Transverse colon (tissue), 4 donors: Measurements from ENCODE around the gene HOXB2.
A peak's percentile ranks its signal among the peaks of the same experiment; 100 is the strongest.

ENCODE experiments used
- EP300 ChIP-seq: sonication (generic); formaldehyde crosslinking; IDR thresholded peaks from one replicate; pipeline ENCODE4 v1.6.1; 2017; ENCODE audit warnings: antibody characterized with exemption, low read depth
- POLR2A ChIP-seq: fragments of 450-650 bp; IDR thresholded peaks from one replicate; pipeline ENCODE4 v1.6.1; 2016; ENCODE audit warnings: antibody characterized with exemption, mild to moderate bottlenecking, moderate library complexity
- POLR2AphosphoS5 ChIP-seq, 3 donors: sonication (generic); formaldehyde crosslinking; IDR thresholded peaks; one replicate each; pipeline ENCODE4 v1.6.1; 2016; ENCODE audit warnings: antibody characterized with exemption in 3 of 3
- TF ChIP-seq, protein P1 (sequence below), 5 experiments: fragments of 200-600 bp in 3 of 5; fragments of 450-650 bp in 2 of 5; sonication (generic) in 3 of 5; IDR thresholded peaks; 1 replicate in 2 of 5; 2 replicates in 3 of 5; pipeline ENCODE4 v1.5.1; 2016 to 2017; ENCODE audit warnings: antibody characterized with exemption in 5 of 5, inconsistent platforms in 3 of 5, mild to moderate bottlenecking in 2 of 5, moderate library complexity in 1 of 5

GRCh38 chr17:48559840-48560817 lies 15.2 kb upstream of the HOXB2 start:
- TF ChIP-seq POLR2A (no peak), EP300 (no peak), POLR2AphosphoS5 (IDR thresholded peaks at IDR 0.05) (peak in 1 of 3 donors; percentile 21)
- TF ChIP-seq, protein P1, sequence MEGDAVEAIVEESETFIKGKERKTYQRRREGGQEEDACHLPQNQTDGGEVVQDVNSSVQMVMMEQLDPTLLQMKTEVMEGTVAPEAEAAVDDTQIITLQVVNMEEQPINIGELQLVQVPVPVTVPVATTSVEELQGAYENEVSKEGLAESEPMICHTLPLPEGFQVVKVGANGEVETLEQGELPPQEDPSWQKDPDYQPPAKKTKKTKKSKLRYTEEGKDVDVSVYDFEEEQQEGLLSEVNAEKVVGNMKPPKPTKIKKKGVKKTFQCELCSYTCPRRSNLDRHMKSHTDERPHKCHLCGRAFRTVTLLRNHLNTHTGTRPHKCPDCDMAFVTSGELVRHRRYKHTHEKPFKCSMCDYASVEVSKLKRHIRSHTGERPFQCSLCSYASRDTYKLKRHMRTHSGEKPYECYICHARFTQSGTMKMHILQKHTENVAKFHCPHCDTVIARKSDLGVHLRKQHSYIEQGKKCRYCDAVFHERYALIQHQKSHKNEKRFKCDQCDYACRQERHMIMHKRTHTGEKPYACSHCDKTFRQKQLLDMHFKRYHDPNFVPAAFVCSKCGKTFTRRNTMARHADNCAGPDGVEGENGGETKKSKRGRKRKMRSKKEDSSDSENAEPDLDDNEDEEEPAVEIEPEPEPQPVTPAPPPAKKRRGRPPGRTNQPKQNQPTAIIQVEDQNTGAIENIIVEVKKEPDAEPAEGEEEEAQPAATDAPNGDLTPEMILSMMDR (IDR thresholded peaks at IDR 0.05), result no peak
